Vagina (tissue), 2 donors: ENCODE results near the gene TOX4. TPM values are rescaled to one million over a fixed set of nuclear protein-coding genes. Genes with fewer than 3 reads are reported as not detected.

Experiments
- DNase-seq, 2 donors: peaks; one replicate each; pipeline ENCODE4 v3.0.0-alpha.2; 2017; ENCODE audit errors: extremely low spot score in 2 of 2
- H3K27ac ChIP-seq: fragments of 200-600 bp; sonication (generic); one replicate; pipeline ENCODE4 v1.5.1; 2019
- H3K27me3 ChIP-seq: fragments of 200-600 bp; sonication (generic); one replicate; pipeline ENCODE4 v1.5.1; 2019
- H3K36me3 ChIP-seq, 2 donors: fragments of 200-600 bp; sonication (generic); one replicate each; pipeline ENCODE4 v1.5.1; 2017 to 2019
- H3K4me1 ChIP-seq: fragments of 200-600 bp; sonication (generic); one replicate; pipeline ENCODE4 v1.5.1; 2019
- H3K4me3 ChIP-seq, 2 donors: fragments of 200-600 bp; sonication (generic); 1 replicate in 1 of 2; 2 replicates in 1 of 2; pipeline ENCODE4 v1.5.1; 2016 to 2019
- H3K9me3 ChIP-seq: fragments of 200-600 bp; sonication (generic); one replicate; pipeline ENCODE4 v1.5.1; 2019
- POLR2A ChIP-seq, 2 donors: fragments of 450-650 bp; IDR thresholded peaks; one replicate each; pipeline ENCODE4 v1.6.1; 2017; ENCODE audit warnings: antibody characterized with exemption in 2 of 2, mild to moderate bottlenecking in 2 of 2, moderate library complexity in 2 of 2
- POLR2AphosphoS5 ChIP-seq, 2 donors: sonication (generic); formaldehyde crosslinking; IDR thresholded peaks; one replicate each; pipeline ENCODE4 v1.9.0; 2017; ENCODE audit warnings: antibody characterized with exemption in 2 of 2, mild to moderate bottlenecking in 2 of 2, low read depth in 1 of 2; ENCODE audit not compliant: insufficient read depth in 1 of 2
- intact Hi-C: fragments of 100-400 bp; cut with DNase I; formaldehyde crosslinking; loops from one replicate; pipeline ENCODE4 v1.15.1; 2023
- total RNA-seq: library from RNA; depleted of rRNA; stranded (reverse); fragments of >200 nt; gene quantifications from one replicate; pipeline ENCODE4 v1.2.3, GENCODE V29; 2016
- TF ChIP-seq, protein P1 (sequence below), 3 experiments: fragments of 450-650 bp in 2 of 3; fragments of 200-600 bp in 1 of 3; sonication (generic) in 1 of 3; IDR thresholded peaks; one replicate each; pipeline ENCODE4 v1.5.1; 2017 to 2019; ENCODE audit warnings: antibody characterized with exemption in 3 of 3, mild to moderate bottlenecking in 2 of 3, moderate library complexity in 2 of 3

Gene TOX4
- total RNA-seq, 1 donor from 2014 or later = 23.3 TPM

GRCh38 chr14:21523203-21523602 is 46.2 kb downstream of the TOX4 start:
- H3K36me3 ChIP-seq = no peaks in the 10 kb centered on the region

DNA sequence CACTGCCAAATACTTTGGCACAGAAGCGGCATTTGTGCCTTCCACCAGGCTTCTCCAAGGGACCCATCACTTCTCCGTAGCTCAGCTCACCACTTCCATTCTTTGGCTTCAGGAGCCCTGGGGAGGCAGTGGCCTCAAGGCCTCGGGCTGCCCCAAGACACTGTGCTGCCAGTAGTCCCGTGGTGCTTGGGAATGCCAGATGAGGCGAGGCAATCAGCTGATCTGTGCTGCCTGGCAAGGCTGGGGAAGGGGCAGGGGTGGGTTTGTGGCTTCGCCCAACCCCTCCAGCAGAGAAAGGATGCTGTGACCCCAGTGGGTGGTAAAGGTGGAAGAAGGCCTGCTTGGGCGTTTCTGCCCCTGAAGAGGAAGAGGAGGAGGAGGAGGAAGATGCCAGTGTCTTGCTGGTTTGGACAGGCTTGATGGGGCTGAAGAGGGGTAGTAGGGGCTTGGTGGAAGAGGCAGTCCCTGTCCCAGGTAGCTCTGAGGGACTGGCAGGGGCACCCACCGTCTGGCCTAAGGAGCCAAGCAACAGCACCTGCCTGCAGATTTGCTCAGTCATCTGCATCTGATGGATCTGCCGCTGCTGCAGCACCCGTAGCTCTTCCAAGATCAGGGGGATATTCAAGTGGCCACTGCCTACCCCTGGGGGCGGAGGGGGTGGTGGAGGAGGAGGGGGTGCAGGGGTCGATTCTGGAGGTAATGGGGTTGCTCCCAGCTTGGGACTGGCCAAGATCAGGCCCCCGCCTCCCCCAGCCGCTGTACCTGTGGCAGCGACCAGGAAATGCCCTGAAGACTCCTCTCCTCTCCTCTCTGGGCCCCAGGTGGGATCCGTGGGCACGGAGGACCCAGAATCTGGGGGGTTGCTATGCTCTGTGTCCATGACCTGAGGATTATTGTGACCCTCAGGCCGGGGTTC is 47.8 kb downstream of the TOX4 start:
- Histone ChIP-seq H3K36me3 (no peaks in the 10 kb centered on the region), H3K27ac (no peak overlapping the region), H3K4me1 (peaks cover 6% of the 10 kb centered on the region), H3K9me3 (no peaks in the 10 kb centered on the region), H3K27me3 (no peaks in the 10 kb centered on the region), H3K4me3 (peak overlapping the region; percentile 79 to 90)
- no peak for DNase-seq
- TF ChIP-seq POLR2A (IDR thresholded peaks at IDR 0.05) (no peak), POLR2AphosphoS5 (IDR thresholded peaks at IDR 0.05; ENCODE audit: insufficient read depth in 1 of 2, low read depth in 1 of 2) (no peak)
- TF ChIP-seq, protein P1, sequence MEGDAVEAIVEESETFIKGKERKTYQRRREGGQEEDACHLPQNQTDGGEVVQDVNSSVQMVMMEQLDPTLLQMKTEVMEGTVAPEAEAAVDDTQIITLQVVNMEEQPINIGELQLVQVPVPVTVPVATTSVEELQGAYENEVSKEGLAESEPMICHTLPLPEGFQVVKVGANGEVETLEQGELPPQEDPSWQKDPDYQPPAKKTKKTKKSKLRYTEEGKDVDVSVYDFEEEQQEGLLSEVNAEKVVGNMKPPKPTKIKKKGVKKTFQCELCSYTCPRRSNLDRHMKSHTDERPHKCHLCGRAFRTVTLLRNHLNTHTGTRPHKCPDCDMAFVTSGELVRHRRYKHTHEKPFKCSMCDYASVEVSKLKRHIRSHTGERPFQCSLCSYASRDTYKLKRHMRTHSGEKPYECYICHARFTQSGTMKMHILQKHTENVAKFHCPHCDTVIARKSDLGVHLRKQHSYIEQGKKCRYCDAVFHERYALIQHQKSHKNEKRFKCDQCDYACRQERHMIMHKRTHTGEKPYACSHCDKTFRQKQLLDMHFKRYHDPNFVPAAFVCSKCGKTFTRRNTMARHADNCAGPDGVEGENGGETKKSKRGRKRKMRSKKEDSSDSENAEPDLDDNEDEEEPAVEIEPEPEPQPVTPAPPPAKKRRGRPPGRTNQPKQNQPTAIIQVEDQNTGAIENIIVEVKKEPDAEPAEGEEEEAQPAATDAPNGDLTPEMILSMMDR (IDR thresholded peaks at IDR 0.05) = no peak
- intact Hi-C loops = no loop called here

More at GRCh38 chr14:21523203-21523602, 46.2 kb downstream of the TOX4 start:
- H3K4me1 ChIP-seq = peaks cover 6% of the 10 kb centered on the region
- no peaks in the 10 kb centered on the region for H3K9me3 ChIP-seq
- no peak for DNase-seq
- H3K27ac ChIP-seq = no peak overlapping the region
- TF ChIP-seq, protein P1 (IDR thresholded peaks at IDR 0.05) = no peak
- TF ChIP-seq POLR2AphosphoS5 (IDR thresholded peaks at IDR 0.05; ENCODE audit: insufficient read depth in 1 of 2, low read depth in 1 of 2) (no peak), POLR2A (IDR thresholded peaks at IDR 0.05) (no peak)
- no peaks in the 10 kb centered on the region for H3K27me3 ChIP-seq
- H3K4me3 ChIP-seq = no peak overlapping the region
- intact Hi-C loops = no loop called here

DNA sequence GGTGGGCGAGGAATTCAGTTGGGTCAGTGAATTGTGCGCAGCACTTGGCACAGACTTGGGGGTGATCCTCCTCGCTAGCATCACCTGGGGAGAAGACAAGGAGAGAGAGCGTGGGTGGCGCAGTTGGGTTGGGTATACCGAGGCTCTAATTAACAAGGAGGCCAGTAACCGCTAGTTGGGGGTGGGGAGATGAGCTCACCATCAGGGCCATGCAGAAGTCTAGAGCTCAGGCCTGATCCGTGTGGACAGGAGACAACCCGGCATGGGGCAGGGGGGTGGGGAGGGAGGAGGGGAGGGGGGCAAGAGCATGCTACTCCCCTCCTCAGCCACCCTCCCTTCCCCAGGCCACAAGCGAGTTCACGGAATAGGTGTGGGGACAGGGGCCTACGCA is 48.6 kb downstream of the TOX4 start:
- Histone ChIP-seq H3K4me1 (peaks cover 6% of the 10 kb centered on the region), H3K4me3 (peak overlapping the region; percentile 79 to 90), H3K27ac (peak overlapping the region; percentile 84), H3K9me3 (no peaks in the 10 kb centered on the region), H3K27me3 (no peaks in the 10 kb centered on the region), H3K36me3 (no peaks in the 10 kb centered on the region)
- intact Hi-C loops = no loop called here
- TF ChIP-seq POLR2A (IDR thresholded peaks at IDR 0.05) (no peak), POLR2AphosphoS5 (IDR thresholded peaks at IDR 0.05; ENCODE audit: insufficient read depth in 1 of 2, low read depth in 1 of 2) (no peak)
- TF ChIP-seq, protein P1 (IDR thresholded peaks at IDR 0.05) = no peak
- DNase-seq = no peak

DNA sequence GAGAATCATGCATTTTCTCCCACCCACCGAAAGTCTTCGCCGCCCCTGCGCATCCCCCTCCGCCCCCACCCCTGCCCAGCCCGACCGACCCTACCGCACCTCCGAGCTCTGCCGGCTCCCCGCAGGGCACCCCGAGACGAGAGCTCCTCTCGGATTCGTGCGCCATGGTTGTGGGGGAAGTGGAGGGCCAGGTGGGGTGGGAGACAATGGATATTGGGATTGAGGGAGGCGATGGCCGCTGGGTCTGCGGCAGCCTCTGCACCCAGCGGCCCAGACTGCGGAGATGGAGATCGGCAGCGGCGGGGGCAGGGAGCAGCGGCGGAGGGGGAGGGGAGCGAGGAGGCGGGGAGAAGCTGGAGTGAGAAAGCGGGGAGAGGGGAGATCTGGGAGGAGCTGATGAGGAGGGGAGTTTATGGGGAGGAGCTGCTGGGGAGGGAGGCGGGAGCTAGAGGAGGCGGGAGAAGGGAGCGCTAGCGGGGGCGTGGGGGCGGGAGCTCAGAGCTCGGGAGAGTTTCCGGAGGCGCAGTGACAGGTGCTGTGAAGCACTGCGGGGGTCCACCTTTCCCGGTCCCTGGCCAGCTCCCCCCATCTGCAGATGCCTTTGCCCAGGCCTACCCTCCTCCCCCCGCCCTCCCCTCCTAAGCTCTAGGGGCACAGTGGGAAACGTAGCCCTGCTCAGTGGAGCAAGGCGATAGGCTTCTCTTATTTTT is 49.1 kb downstream of the TOX4 start, which contains the start of gene SALL2:
Gene SALL2 (minus strand): TSS at position 385 of the 710 bp plus-strand sequence. CDS start 219 bp downstream, at position 166.
- TF ChIP-seq POLR2AphosphoS5 (IDR thresholded peaks at IDR 0.05; ENCODE audit: insufficient read depth in 1 of 2, low read depth in 1 of 2) = peak in 1 of 2 donors; percentile 19
- TF ChIP-seq, protein P1 (IDR thresholded peaks at IDR 0.05) = no peak
- Histone ChIP-seq H3K36me3 (no peaks in the 10 kb centered on the region), H3K27ac (peak within 1 kb of the TSS; percentile 84), H3K4me3 (peak within 1 kb of the TSS; percentile 79 to 90), H3K27me3 (no peaks in the 10 kb centered on the region), H3K4me1 (peaks cover 6% of the 10 kb centered on the region), H3K9me3 (no peaks in the 10 kb centered on the region)
- DNase-seq = no peak
- intact Hi-C loops = no loop called here
